NCI-H345 (cell line): ENCODE data around the gene OLR1.
"Not testable (repeated sequence)": the region's sequence is repeated elsewhere in the genome, so short reads cannot be mapped to it uniquely, and the experiment has no call there.

Experiments
- DNase-seq: peaks from one replicate; lab custom pipeline; 2025; lab: John Stamatoyannopoulos, UW

Gene OLR1

GRCh38 chr12:10190558-10191388 is 18.8 kb upstream of the OLR1 start:
- peak; percentile 70 for DNase-seq

GRCh38 chr12:10189653-10190052 is 17.7 kb upstream of the OLR1 start:
- DNase-seq: no peak

- not testable (repeated sequence) for DNase-seq
These were observed 15.0 kb upstream of the OLR1 start for GRCh38 chr12:10186958-10187357.

- DNase-seq: no peak
These were observed 14.4 kb upstream of the OLR1 start for GRCh38 chr12:10186299-10186698.

- no peak for DNase-seq
These were observed 12.4 kb upstream of the OLR1 start for GRCh38 chr12:10184261-10184843.

- DNase-seq: no peak
These were observed 10.6 kb upstream of the OLR1 start for GRCh38 chr12:10182354-10183049.

- DNase-seq: no peak
These were observed 7.8 kb upstream of the OLR1 start for GRCh38 chr12:10179776-10180181.

- no peak for DNase-seq
These were observed 6.9 kb upstream of the OLR1 start, which contains the start of gene TMEM52B for GRCh38 chr12:10178821-10179220. Gene TMEM52B (plus strand): TSS chr12:10179032. CDS start chr12:10179575, 543 bp downstream.

- no peak for DNase-seq
These were observed 4.1 kb upstream of the OLR1 start for GRCh38 chr12:10175846-10176636.

GRCh38 chr12:10174986-10175614 is 3.2 kb upstream of the OLR1 start:
- no peak for DNase-seq

- DNase-seq: no peak
These were observed 1.7 kb downstream of the OLR1 start for GRCh38 chr12:10170216-10170615.

GRCh38 chr12:10169104-10169503 is 2.8 kb downstream of the OLR1 start:
- DNase-seq: no peak

GRCh38 chr12:10167599-10167998 is 4.3 kb downstream of the OLR1 start:
- no peak for DNase-seq

GRCh38 chr12:10165421-10165820 is 6.5 kb downstream of the OLR1 start:
- no peak for DNase-seq

GRCh38 chr12:10163084-10163483 is 8.8 kb downstream of the OLR1 start:
- DNase-seq: no peak

GRCh38 chr12:10160617-10161385 is 11.1 kb downstream of the OLR1 start:
- peak; percentile 11 for DNase-seq

GRCh38 chr12:10159280-10159679 is 12.7 kb downstream of the OLR1 start:
- DNase-seq: no peak

- no peak for DNase-seq
These were observed 13.5 kb downstream of the OLR1 start for GRCh38 chr12:10158406-10158805.

GRCh38 chr12:10155966-10156365 is 16.0 kb downstream of the OLR1 start:
- no peak for DNase-seq

GRCh38 chr12:10154145-10154496 is 17.8 kb downstream of the OLR1 start:
- no peak for DNase-seq
